GM12801 (cell line): ENCODE measurements around the gene NIPA2.

ENCODE experiments used
- TF ChIP-seq, protein P1 (sequence below): IDR thresholded peaks from one replicate; pipeline ENCODE4 v1.5.1; 2011; ENCODE audit warnings: control low read depth; ENCODE audit not compliant: insufficient read length; ENCODE audit errors: extremely low read depth

The NIPA2 gene

DNA sequence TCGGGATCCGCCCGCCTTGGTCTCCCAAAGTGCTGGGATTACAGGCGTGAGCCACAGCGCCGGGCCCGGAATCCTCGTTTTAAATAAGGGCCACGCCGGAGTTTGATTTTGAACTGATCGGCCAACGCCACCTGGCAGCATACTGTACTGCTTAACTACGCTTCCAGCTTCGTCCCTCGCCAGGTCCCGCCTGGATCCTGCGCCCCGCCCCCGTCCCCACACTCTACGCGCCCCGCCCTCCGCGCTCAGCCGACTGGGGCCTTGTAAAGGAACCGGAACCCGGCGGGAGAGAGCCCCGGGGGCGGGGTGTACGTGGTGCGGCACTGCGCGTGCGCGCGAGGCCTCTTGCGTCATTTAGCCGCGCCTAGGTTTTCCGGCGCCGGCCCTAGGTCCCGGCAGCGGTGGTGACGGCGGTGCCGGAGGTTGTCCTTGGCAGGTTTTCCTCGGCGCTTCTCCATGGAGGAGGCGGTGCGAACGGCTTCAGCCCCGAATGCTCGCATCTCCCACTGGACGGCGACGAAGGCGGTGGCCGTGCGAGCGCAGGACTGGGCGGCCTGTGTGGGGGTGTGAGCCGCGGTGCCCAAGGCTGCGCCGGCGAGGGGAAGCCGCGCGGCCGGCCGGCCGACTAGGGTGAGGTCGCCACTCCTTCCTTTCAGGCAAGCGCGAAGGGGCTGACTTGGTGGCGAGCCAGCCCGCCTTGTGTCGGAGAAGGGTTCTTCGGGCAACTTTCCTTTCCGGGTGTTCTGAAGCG, at the start of gene NIPA2:
Gene NIPA2, plus strand, starts transcription at position 375 of the 751 bp plus-strand sequence. CDS start 13,066 bp downstream, outside the sequence.
- TF ChIP-seq, protein P1, sequence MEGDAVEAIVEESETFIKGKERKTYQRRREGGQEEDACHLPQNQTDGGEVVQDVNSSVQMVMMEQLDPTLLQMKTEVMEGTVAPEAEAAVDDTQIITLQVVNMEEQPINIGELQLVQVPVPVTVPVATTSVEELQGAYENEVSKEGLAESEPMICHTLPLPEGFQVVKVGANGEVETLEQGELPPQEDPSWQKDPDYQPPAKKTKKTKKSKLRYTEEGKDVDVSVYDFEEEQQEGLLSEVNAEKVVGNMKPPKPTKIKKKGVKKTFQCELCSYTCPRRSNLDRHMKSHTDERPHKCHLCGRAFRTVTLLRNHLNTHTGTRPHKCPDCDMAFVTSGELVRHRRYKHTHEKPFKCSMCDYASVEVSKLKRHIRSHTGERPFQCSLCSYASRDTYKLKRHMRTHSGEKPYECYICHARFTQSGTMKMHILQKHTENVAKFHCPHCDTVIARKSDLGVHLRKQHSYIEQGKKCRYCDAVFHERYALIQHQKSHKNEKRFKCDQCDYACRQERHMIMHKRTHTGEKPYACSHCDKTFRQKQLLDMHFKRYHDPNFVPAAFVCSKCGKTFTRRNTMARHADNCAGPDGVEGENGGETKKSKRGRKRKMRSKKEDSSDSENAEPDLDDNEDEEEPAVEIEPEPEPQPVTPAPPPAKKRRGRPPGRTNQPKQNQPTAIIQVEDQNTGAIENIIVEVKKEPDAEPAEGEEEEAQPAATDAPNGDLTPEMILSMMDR = no peak

DNA sequence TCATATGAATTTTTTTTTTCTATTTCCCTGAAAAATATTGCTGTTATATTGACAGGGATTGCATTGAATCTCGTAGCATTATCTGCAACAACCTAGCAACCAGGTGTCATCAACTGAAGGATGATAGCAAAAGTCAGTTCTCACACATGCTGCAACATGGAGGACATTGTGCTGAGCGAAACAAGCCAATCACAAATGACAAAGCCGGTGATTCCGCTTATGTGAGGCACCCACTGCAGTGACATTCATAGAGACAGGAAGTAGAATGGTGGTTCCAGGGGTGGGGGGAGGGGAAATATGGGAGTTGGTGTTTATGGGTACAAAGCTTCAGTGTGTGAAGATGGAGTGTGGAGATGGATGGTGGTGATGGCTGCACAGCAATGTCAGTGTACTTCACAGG, 44.4 kb upstream of the NIPA2 start:
- TF ChIP-seq, protein P1 = no peak

DNA sequence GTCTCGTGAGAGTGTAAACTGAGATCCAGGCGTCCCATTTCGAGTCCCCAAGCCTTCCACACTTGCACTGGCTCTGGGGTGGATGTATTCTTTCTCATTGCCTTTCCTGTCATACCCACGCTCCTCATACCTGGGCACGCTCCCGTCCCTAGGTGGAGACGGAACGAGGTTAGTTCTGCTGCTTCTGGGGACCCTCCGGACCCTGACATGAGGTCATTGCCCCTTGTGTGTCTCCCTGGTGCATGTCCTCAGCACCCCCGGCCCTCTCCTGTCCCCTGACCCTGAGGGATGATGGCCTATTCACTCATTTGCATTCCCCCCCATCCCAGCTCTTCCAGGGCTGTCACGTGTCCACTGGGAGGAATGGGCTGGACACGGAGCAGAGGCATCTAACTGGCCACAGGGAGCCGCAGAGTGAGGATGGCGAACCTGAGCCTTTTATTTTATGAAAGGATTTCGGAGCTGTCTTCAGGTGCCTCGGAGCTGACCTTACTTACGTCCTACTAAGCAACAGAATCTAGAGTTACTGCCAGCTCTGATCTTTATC, 43.8 kb upstream of the NIPA2 start:
- TF ChIP-seq, protein P1 = no peak

DNA sequence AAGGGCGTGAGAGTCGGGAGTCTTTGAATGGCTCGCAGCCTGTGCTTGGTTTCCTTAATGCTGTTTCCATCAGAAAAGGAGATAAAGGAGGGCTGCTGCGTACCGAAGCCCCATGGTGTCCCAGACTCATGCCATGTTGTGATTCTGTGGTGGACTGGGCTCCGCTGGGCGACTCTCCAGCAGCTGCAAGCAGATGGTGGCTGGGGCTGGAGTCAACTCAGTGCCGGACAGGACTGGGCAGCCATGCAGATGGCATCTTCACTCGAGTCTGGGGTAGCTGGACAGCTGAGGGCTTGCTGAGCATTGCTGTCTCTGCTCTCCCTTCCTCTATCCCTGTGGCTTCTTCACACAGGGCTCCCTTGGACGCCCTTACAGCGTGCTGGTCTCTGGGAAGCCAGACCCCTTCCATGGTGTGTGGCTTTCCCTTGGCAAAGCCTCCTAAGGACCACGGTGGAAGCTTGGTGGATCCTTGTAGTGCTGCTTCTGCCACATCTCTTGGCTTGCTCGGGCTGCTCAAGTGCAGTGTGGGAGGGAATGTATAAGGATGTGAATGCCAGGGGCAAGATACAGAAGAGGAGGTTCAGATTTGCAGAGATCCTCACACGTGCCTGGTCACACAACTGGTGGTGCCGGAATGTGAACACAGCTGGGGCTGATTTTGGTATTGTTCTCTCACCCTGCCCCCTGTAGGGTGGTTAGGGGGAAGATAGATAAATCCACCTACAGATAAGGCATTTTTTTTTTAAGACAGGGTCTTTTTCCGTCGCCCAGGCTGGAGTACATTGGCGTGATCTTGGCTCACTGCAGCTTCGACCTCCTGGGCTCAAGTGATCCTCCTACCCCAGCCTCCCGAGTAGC, 43.0 kb upstream of the NIPA2 start:
- TF ChIP-seq, protein P1 = no peak

DNA sequence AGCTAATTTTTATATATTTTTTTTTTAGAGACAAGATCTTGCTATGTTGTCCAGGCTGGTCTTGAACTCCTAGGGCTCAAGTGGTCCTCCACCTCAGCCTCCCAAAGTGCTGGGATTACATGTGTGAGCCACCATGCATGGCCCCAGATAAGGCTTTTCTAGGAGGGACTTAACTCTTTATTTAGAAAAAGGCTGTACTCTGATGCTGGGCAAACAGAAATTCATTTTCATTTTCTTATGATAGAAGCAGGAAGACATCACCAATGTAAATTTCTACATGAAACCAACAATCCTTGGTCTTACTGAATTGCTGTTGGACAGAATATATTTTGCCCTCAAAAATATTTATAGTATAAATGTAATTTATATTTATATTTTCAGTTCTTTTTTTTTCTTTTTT, 42.4 kb upstream of the NIPA2 start:
- TF ChIP-seq, protein P1 = no peak

DNA sequence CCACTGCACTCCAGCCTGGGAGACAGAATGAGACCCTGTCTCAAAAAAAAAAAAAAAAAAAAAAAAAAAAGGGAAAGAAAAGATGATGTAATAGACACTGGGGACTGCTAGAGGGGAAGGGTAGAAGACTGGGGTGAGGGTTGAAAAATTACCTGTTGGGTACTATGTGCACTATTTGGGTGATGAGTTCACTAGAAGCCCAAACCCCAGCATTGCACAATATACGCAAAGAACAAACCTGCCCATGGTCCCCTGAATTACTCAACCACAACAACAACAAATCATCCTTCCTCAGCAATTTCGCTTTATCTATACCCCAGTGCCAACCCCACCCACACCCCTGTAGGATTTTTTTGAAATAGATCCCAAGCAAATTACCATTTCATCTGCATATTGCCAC, 38.6 kb upstream of the NIPA2 start:
- TF ChIP-seq, protein P1 = no peak

DNA sequence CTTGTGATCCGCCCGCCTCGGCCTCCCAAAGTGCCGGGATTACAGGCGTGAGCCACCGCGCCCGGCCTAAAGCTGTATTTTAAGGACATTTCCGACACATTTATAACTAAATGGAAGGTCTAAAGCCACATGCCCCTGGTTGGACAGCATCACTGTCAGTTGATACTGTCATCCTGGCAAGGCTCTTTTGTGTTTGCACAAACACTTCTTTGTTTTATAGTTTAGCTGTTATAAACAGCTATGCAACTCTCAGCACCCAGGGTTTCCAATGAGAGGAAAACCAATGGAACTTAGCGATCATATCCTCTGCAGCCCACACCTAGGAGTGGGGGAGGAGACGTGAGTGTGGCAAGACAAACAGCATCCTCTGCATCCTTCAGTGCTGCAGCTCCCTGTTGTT, 32.3 kb upstream of the NIPA2 start:
- TF ChIP-seq, protein P1 = no peak
